Omental fat pad (tissue), 4 donors: ENCODE measurements around the gene CDRT15. TPM values are rescaled to one million over a fixed set of nuclear protein-coding genes. Genes with fewer than 3 reads are reported as not detected.

Source experiments
- ATAC-seq: fragments of 150-250 bp; one replicate; pipeline ENCODE4 v1.9.1; 2016; ENCODE audit warnings: mild to moderate bottlenecking, moderate library complexity; ENCODE audit not compliant: low FRiP score
- DNase-seq: peaks from one replicate; pipeline ENCODE4 v3.0.0-alpha.2; 2019; ENCODE audit warnings: low spot score
- CTCF ChIP-seq, 3 donors: fragments of 450-650 bp; IDR thresholded peaks; one replicate each; pipeline ENCODE4 v1.5.1; 2016 to 2017; ENCODE audit warnings: antibody characterized with exemption in 3 of 3, mild to moderate bottlenecking in 3 of 3, moderate library complexity in 2 of 3
- total RNA-seq, 4 donors: library from RNA; depleted of rRNA; stranded (reverse); fragments of >200 nt; gene quantifications; one replicate each; pipeline ENCODE4 v1.1.0, GENCODE V29; 2016

CDRT15 gene
- total RNA-seq, 4 donors from 2014 or later = not detected

GRCh38 chr17:14202388-14203166 is 34.1 kb downstream of the CDRT15 start:
- TF ChIP-seq CTCF (IDR thresholded peaks at IDR 0.05) = no peak
- ATAC-seq (no peak), DNase-seq (no peak)

- DNase-seq = no peak
- no peak for ATAC-seq
- TF ChIP-seq CTCF (IDR thresholded peaks at IDR 0.05) = no peak
Measured at GRCh38 chr17:14201988-14202380, 34.7 kb downstream of the CDRT15 start.

- peak; percentile 13 for ATAC-seq
- no peak for TF ChIP-seq CTCF (IDR thresholded peaks at IDR 0.05)
- no peak for DNase-seq
Measured at GRCh38 chr17:14201021-14201987, 35.4 kb downstream of the CDRT15 start.

- no peak for DNase-seq
- TF ChIP-seq CTCF (IDR thresholded peaks at IDR 0.05) = no peak
- ATAC-seq = no peak
Measured at GRCh38 chr17:14200354-14200753, 36.3 kb downstream of the CDRT15 start.

- ATAC-seq = no peak
- no peak for DNase-seq
- no peak for TF ChIP-seq CTCF (IDR thresholded peaks at IDR 0.05)
Measured at GRCh38 chr17:14199601-14200000, 37.1 kb downstream of the CDRT15 start.

GRCh38 chr17:14198575-14198974 is 38.1 kb downstream of the CDRT15 start:
- DNase-seq (no peak), ATAC-seq (no peak)
- TF ChIP-seq CTCF (IDR thresholded peaks at IDR 0.05) = no peak
